ENCODE measurements around the gene NPAS3.

Gene NPAS3

DNA sequence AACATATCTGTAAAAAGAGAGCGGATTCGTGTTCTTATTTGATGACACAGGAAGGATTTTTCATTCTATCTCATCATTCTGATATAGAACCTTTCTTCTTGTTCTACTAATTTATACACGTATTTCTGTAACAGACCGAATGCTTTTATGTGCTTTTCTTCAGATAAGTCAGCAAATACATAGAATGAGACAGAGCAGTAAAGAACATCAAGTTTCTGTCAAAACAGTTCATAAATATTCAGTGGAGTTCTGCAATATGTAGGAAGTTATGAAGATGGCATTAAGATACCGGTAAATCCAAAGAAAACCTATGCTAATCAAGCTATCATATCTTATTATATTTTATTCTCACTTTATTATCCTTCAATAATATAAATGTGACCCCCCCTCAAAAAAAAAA is 731.6 kb downstream of the NPAS3 start:
- Histone ChIP-seq H3K36me3 (ENCODE audit: control insufficient read depth in 2 of 2, insufficient read depth in 1 of 2, low read length in 2 of 2) (no peaks in the 10 kb centered on the region), H3K4me1 (ENCODE audit: control insufficient read depth, insufficient read depth, low read length) (no peaks in the 10 kb centered on the region), H3K27ac (ENCODE audit: extremely low read depth, low read depth, low read length) (no peak overlapping the region), H3K4me3 (ENCODE audit: low read depth, low read length) (no peak overlapping the region), H3K9me3 (ENCODE audit: control insufficient read depth, insufficient read depth, low read depth, low read length) (no peaks in the 10 kb centered on the region)
- TF ChIP-seq ZSCAN16 (tag by site-specific recombination; IDR thresholded peaks at IDR 0.05) (no peak), ZNF214 (tag by site-specific recombination; IDR thresholded peaks at IDR 0.05; ENCODE audit: borderline replicate concordance) (no peak), ZFHX2 (tag by site-specific recombination; conservative IDR thresholded peaks at IDR 0.05) (no peak), ZNF10 (tag by site-specific recombination; IDR thresholded peaks at IDR 0.05) (no peak), ZNF555 (tag by site-specific recombination; conservative IDR thresholded peaks at IDR 0.05) (no peak), HOXC10 (CRISPR knock-in tag; IDR thresholded peaks at IDR 0.05) (no peak)
- ChIA-PET CTCF (no interaction called here), POLR2A (no interaction called here)

DNA sequence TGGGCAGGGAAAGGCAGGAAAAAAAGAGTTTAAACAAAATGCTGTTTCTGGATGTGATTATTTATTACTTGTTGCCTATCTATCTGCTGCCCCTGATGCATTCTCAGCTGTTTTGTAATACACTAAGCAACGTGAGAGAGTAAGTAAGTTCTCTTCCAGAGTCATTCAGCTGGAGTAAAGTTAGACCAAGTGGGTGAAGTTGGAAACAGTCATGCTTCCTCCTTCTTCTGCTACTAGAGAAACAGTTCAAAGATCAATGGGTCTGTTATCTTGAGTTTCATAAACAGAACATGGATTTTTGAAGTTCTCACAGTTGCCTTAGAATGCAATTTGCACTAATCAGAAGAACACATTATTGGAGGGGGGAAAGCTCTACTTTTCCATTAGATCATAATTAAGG is 732.9 kb downstream of the NPAS3 start:
- ChIA-PET CTCF (interaction anchor here (1.5 kb wide), 1 partner anchor 651 kb away, joined by 4 read pairs; no protein-coding TSS in a partner anchor), POLR2A (no interaction called here)
- Histone ChIP-seq H3K4me3 (ENCODE audit: low read depth, low read length) (no peak overlapping the region), H3K36me3 (ENCODE audit: control insufficient read depth in 2 of 2, insufficient read depth in 1 of 2, low read length in 2 of 2) (no peaks in the 10 kb centered on the region), H3K27ac (ENCODE audit: extremely low read depth, low read depth, low read length) (no peak overlapping the region), H3K9me3 (ENCODE audit: control insufficient read depth, insufficient read depth, low read depth, low read length) (no peaks in the 10 kb centered on the region), H3K4me1 (ENCODE audit: control insufficient read depth, insufficient read depth, low read length) (no peaks in the 10 kb centered on the region)
- TF ChIP-seq SP3 (tag by site-specific recombination; IDR thresholded peaks at IDR 0.05) (no peak), ZNF664 (tag by site-specific recombination; IDR thresholded peaks at IDR 0.05) (no peak), ATF2 (tag by site-specific recombination; IDR thresholded peaks at IDR 0.05; ENCODE audit: low read depth) (no peak), ZNF621 (tag by site-specific recombination; IDR thresholded peaks at IDR 0.05) (no peak), ZNF548 (tag by site-specific recombination; IDR thresholded peaks at IDR 0.05) (no peak), TRIM28 (IDR thresholded peaks at IDR 0.05; ENCODE audit: borderline replicate concordance, low read length) (no peak), ZNF169 (tag by site-specific recombination; IDR thresholded peaks at IDR 0.05) (no peak), YY1 (tag by site-specific recombination; IDR thresholded peaks at IDR 0.05) (no peak), GLIS1 (tag by site-specific recombination; IDR thresholded peaks at IDR 0.05) (no peak), ZIC2 (tag by site-specific recombination; IDR thresholded peaks at IDR 0.05) (no peak), HIC1 (tag by site-specific recombination; IDR thresholded peaks at IDR 0.05) (no peak), ZNF433 (tag by site-specific recombination; IDR thresholded peaks at IDR 0.05; ENCODE audit: low read depth) (no peak), ZNF521 (tag by site-specific recombination; IDR thresholded peaks at IDR 0.05) (no peak)
- TF ChIP-seq, protein P1, sequence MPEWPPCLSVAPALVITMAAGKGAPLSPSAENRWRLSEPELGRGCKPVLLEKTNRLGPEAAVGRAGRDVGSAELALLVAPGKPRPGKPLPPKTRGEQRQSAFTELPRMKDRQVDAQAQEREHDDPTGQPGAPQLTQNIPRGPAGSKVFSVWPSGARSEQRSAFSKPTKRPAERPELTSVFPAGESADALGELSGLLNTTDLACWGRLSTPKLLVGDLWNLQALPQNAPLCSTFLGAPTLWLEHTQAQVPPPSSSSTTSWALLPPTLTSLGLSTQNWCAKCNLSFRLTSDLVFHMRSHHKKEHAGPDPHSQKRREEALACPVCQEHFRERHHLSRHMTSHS (tag by site-specific recombination; IDR thresholded peaks at IDR 0.05), result no peak

- Histone ChIP-seq H3K27ac (ENCODE audit: extremely low read depth, low read depth, low read length) (no peak overlapping the region), H3K36me3 (ENCODE audit: control insufficient read depth in 2 of 2, insufficient read depth in 1 of 2, low read length in 2 of 2) (no peaks in the 10 kb centered on the region), H3K4me3 (ENCODE audit: low read depth, low read length) (no peak overlapping the region), H3K9me3 (ENCODE audit: control insufficient read depth, insufficient read depth, low read depth, low read length) (no peaks in the 10 kb centered on the region), H3K4me1 (ENCODE audit: control insufficient read depth, insufficient read depth, low read length) (no peaks in the 10 kb centered on the region)
- ChIA-PET CTCF (interaction anchor here (0.5 to 2.9 kb wide), 9 partner anchors 14 to 1108 kb away, joined by 3 to 33 read pairs (median 4); no protein-coding TSS in a partner anchor), POLR2A (no interaction called here)
- TF ChIP-seq PRDM10 (tag by site-specific recombination; IDR thresholded peaks at IDR 0.05) (no peak), ZNF843 (tag by site-specific recombination; IDR thresholded peaks at IDR 0.05) (no peak), PRDM4 (tag by site-specific recombination; IDR thresholded peaks at IDR 0.05) (no peak), ZNF530 (tag by site-specific recombination; IDR thresholded peaks at IDR 0.05; ENCODE audit: low read depth) (no peak)
Observed at GRCh38 chr14:33674927-33675326, 736.2 kb downstream of the NPAS3 start.
